ENCODE results near the gene PSMD2. TPM values are rescaled to one million over a fixed set of nuclear protein-coding genes. Genes with fewer than 3 reads are reported as not detected.

The PSMD2 gene
- total and polyA plus RNA-seq, 2 of the 8 experiments (the other 6 are each of a cell fraction or from before 2014, with no cell fraction given): 350 to 363 TPM

DNA sequence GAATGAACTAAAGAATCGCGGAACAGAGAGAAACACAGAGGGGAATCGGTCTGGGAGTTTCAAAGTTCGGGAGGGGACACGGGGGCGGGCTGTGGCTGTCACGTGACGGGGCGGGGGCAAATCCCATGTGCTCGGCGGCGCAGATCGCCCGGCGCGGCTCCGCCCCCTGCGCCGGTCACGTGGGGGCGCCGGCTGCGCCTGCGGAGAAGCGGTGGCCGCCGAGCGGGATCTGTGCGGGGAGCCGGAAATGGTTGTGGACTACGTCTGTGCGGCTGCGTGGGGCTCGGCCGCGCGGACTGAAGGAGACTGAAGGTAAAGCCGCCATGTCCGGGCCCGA lies 15.3 kb downstream of the PSMD2 start, which contains the start of gene EIF4G1 (continued):
- TF ChIP-seq CTCF (IDR thresholded peaks at IDR 0.05; ENCODE audit: control extremely low read depth in 1 of 3, insufficient read depth in 1 of 3, low read depth in 1 of 3, low read length in 3 of 3): no peak
- TF ChIP-seq SRF (IDR thresholded peaks at IDR 0.05; ENCODE audit: low read depth, low read length): no peak
- no peak for TF ChIP-seq SUZ12 (IDR thresholded peaks at IDR 0.05; ENCODE audit: low read length)
- peak; percentile 83 to 86; a peak in 2 of 3 replicates for TF ChIP-seq POLR2A (IDR thresholded peaks at IDR 0.05; ENCODE audit: control extremely low read depth in 1 of 2, low read depth in 2 of 2, low read length in 2 of 2)
- no peak for TF ChIP-seq SIX5 (IDR thresholded peaks at IDR 0.05; ENCODE audit: low read depth, low read length)
- TF ChIP-seq RFX5 (IDR thresholded peaks at IDR 0.05; ENCODE audit: borderline replicate concordance, low read depth, low read length): no peak
- TF ChIP-seq HDAC6 (IDR thresholded peaks at IDR 0.05; ENCODE audit: low read depth, low read length): no peak
- TF ChIP-seq EZH2 (IDR thresholded peaks at IDR 0.05; ENCODE audit: low read depth, low read length, severe bottlenecking): no peak
- 0 out of 2 replicates have a peak, but pooled peaks have one; percentile 39 for TF ChIP-seq GTF2F1 (IDR thresholded peaks at IDR 0.05; ENCODE audit: borderline replicate concordance, low read depth, low read length)
- peak; percentile 91 for TF ChIP-seq TAF1 (IDR thresholded peaks at IDR 0.05; ENCODE audit: low read depth, low read length)
- no peak for TF ChIP-seq FOSL1 (IDR thresholded peaks at IDR 0.05; ENCODE audit: insufficient read depth, low read depth, low read length)
- no peak for TF ChIP-seq RAD21 (IDR thresholded peaks at IDR 0.05 in 1 of 2, conservative IDR thresholded peaks at IDR 0.05 in 1 of 2; ENCODE audit: low read depth in 2 of 2, low read length in 2 of 2)

Measured in H1 (cell line).